K562 (cell line): ENCODE measurements around the gene ACTN4. TPM values are rescaled to one million over a fixed set of nuclear protein-coding genes. Genes with fewer than 3 reads are reported as not detected.

Source experiments
- CXXC5 ChIP-seq: fragments of 250-450 bp; sonication (Bioruptor Pico); IDR thresholded peaks from 2 replicates; pipeline ENCODE4 v1.8.0; 2022; ENCODE audit warnings: inconsistent platforms, mild to moderate bottlenecking, moderate library complexity
- FOXA3 ChIP-seq, 2 experiments: fragments of 450-650 bp in 1 of 2; sonication (generic) in 1 of 2; formaldehyde crosslinking; IDR thresholded peaks in 1 of 2; conservative IDR thresholded peaks in 1 of 2; 2 replicates each; pipeline versions ENCODE4 v1.4.0 to v1.8.0; 2020 to 2022; ENCODE audit warnings: mild to moderate bottlenecking in 2 of 2, missing genetic modification reagents in 1 of 2
- FOXK2 ChIP-seq, 2 experiments: fragments of 450-650 bp; IDR thresholded peaks in 1 of 2; conservative IDR thresholded peaks in 1 of 2; 2 replicates each; pipeline ENCODE4 v1.6.1; 2016; ENCODE audit warnings: low read depth in 2 of 2, mild to moderate bottlenecking in 1 of 2
- HDAC1 ChIP-seq, 2 experiments: fragments of 450-650 bp; IDR thresholded peaks; 2 replicates each; pipeline ENCODE4 v1.6.1; 2016 to 2017; ENCODE audit warnings: inconsistent platforms in 1 of 2, mild to moderate bottlenecking in 1 of 2, moderate library complexity in 1 of 2
- IRF1 ChIP-seq: sonication (generic); formaldehyde crosslinking; IDR thresholded peaks from 2 replicates; pipeline ENCODE4 v1.8.0; 2022; ENCODE audit warnings: missing genetic modification reagents, mild to moderate bottlenecking, borderline replicate concordance
- MCM3 ChIP-seq: fragments of 450-650 bp; IDR thresholded peaks from 2 replicates; pipeline ENCODE4 v1.6.1; 2016
- NR1H2 ChIP-seq: sonication (generic); formaldehyde crosslinking; IDR thresholded peaks from 2 replicates; pipeline ENCODE4 v1.4.0; 2020; ENCODE audit warnings: mild to moderate bottlenecking, missing genetic modification reagents
- TCF15 ChIP-seq: fragments of 250-450 bp; sonication (Bioruptor Pico); IDR thresholded peaks from 2 replicates; pipeline ENCODE4 v1.8.0; 2022; ENCODE audit warnings: moderate library complexity, mild to moderate bottlenecking, inconsistent platforms
- TGIF2 ChIP-seq: sonication (generic); formaldehyde crosslinking; IDR thresholded peaks from 2 replicates; pipeline ENCODE4 v1.8.1; 2022; ENCODE audit warnings: mild to moderate bottlenecking, missing genetic modification reagents, moderate library complexity
- VEZF1 ChIP-seq: fragments of 200-800 bp; sonication (Bioruptor generic); IDR thresholded peaks from 2 replicates; pipeline ENCODE4 v1.6.1; 2017; ENCODE audit warnings: missing genetic modification characterization, missing compliant biosample characterization
- ZBTB1 ChIP-seq: sonication (generic); formaldehyde crosslinking; IDR thresholded peaks from 2 replicates; pipeline ENCODE4 v1.8.1; 2023; ENCODE audit warnings: missing genetic modification reagents, low read depth, mild to moderate bottlenecking, borderline replicate concordance
- ZNF24 ChIP-seq: fragments of 450-650 bp; IDR thresholded peaks from 2 replicates; pipeline ENCODE4 v1.6.1; 2016
- ZNF431 ChIP-seq: sonication (generic); formaldehyde crosslinking; IDR thresholded peaks from 2 replicates; pipeline ENCODE4 v1.8.0; 2022; ENCODE audit warnings: mild to moderate bottlenecking, missing genetic modification reagents
- ZNF586 ChIP-seq: fragments of 450-650 bp; formaldehyde crosslinking; conservative IDR thresholded peaks from 2 replicates; pipeline ENCODE4 v1.4.0; 2020; ENCODE audit warnings: mild to moderate bottlenecking, moderate library complexity
- polyA plus RNA-seq, 8 experiments: library from polyadenylated mRNA; depleted of rRNA in 4 of 8; stranded (reverse) in 5 of 8; unstranded in 3 of 8; fragments of >200 nt; fragmentation: Nextera tagmentation in 2 of 8; fragmentation: Illumina TruSeq in 1 of 8; extraction: Ambion mirVana in 2 of 8; extraction: Trizol in 1 of 8; gene quantifications; 2 replicates each; pipeline versions ENCODE4 v1.2.1 to v1.2.3, GENCODE V29; 2011 to 2014; ENCODE audit warnings: inconsistent platforms in 1 of 8, missing spikeins in 1 of 8
- total RNA-seq, 7 experiments: library from RNA; depleted of rRNA in 6 of 7; stranded (reverse); fragments of >200 nt in 6 of 7; fragmentation: Illumina TruSeq in 2 of 7; extraction: Trizol in 2 of 7; gene quantifications; 2 replicates each; pipeline versions ENCODE4 v1.2.1 to v1.2.3, GENCODE V29; 2011 to 2021; ENCODE audit warnings: low replicate concordance in 1 of 7
- TF ChIP-seq, protein P1 (sequence below): fragments of 450-650 bp; IDR thresholded peaks from 2 replicates; pipeline ENCODE4 v1.6.1; 2016; ENCODE audit warnings: missing biosample characterization, missing genetic modification characterization
- TF ChIP-seq, protein P2 (sequence below): sonication (generic); formaldehyde crosslinking; IDR thresholded peaks from 2 replicates; pipeline ENCODE4 v1.8.1; 2023; ENCODE audit warnings: mild to moderate bottlenecking, missing genetic modification reagents, moderate library complexity
- TF ChIP-seq, protein P3 (sequence below): sonication (generic); formaldehyde crosslinking; IDR thresholded peaks from 2 replicates; pipeline ENCODE4 v1.8.1; 2023; ENCODE audit warnings: mild to moderate bottlenecking, missing genetic modification reagents
- TF ChIP-seq, protein P4 (sequence below): sonication (generic); formaldehyde crosslinking; IDR thresholded peaks from 2 replicates; pipeline ENCODE4 v1.9.0; 2022; ENCODE audit warnings: mild to moderate bottlenecking, missing genetic modification reagents
- TF ChIP-seq, protein P5 (sequence below): sonication (generic); formaldehyde crosslinking; IDR thresholded peaks from 2 replicates; pipeline ENCODE4 v1.8.0; 2022; ENCODE audit warnings: mild to moderate bottlenecking, low read depth, missing genetic modification reagents

The ACTN4 gene
- total and polyA plus RNA-seq, 9 of the 15 experiments (the other 6 are each of a cell fraction or from before 2014, with no cell fraction given) = 3.1 to 385 (median 125) TPM

DNA sequence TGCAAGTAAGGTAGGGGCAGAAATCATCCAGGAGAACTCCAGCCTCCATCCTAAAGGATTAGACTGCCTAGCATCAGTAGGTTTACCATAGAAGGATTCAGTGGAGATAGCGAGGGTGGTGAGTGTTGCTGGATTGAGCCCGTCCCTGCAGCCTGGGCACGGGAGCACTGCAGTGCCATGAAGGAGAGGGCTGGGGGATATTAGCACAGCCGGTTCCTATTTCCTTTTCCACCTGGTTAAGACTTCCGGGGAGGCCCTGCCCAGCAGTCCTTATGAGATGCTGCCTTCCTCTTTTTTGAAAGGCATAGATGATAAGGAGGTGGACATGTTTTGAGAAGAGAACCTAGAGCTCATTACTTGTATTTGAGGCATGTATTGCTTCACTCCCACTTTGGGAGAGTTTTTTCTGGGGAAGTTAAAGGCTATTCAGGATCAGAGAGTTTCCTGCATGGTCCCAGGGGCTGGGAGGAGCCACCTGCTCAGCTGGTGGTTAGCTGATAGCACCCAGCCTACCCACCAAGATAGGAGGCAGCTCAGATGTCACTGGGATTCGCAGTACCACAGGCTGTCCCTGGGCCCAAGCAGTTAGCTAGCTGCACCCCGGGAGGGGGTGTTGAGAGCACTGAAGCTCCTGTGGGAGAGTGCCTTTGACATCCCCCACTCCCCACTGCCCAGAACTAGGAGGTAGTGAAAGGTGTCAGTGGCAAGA is 17.2 kb downstream of the ACTN4 start (continued):
- TF ChIP-seq ZBTB1 (CRISPR knock-in tag) = no peak
- TF ChIP-seq, protein P1, sequence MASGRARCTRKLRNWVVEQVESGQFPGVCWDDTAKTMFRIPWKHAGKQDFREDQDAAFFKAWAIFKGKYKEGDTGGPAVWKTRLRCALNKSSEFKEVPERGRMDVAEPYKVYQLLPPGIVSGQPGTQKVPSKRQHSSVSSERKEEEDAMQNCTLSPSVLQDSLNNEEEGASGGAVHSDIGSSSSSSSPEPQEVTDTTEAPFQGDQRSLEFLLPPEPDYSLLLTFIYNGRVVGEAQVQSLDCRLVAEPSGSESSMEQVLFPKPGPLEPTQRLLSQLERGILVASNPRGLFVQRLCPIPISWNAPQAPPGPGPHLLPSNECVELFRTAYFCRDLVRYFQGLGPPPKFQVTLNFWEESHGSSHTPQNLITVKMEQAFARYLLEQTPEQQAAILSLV (tag) = no peak
- no peak for TF ChIP-seq ZNF24
- 0 out of 2 replicates have a peak, but pooled peaks have one; percentile 25 for TF ChIP-seq CXXC5
- no peak for TF ChIP-seq MCM3
- TF ChIP-seq, protein P2, sequence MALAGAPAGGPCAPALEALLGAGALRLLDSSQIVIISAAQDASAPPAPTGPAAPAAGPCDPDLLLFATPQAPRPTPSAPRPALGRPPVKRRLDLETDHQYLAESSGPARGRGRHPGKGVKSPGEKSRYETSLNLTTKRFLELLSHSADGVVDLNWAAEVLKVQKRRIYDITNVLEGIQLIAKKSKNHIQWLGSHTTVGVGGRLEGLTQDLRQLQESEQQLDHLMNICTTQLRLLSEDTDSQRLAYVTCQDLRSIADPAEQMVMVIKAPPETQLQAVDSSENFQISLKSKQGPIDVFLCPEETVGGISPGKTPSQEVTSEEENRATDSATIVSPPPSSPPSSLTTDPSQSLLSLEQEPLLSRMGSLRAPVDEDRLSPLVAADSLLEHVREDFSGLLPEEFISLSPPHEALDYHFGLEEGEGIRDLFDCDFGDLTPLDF (CRISPR knock-in tag) = no peak
- TF ChIP-seq, protein P3, sequence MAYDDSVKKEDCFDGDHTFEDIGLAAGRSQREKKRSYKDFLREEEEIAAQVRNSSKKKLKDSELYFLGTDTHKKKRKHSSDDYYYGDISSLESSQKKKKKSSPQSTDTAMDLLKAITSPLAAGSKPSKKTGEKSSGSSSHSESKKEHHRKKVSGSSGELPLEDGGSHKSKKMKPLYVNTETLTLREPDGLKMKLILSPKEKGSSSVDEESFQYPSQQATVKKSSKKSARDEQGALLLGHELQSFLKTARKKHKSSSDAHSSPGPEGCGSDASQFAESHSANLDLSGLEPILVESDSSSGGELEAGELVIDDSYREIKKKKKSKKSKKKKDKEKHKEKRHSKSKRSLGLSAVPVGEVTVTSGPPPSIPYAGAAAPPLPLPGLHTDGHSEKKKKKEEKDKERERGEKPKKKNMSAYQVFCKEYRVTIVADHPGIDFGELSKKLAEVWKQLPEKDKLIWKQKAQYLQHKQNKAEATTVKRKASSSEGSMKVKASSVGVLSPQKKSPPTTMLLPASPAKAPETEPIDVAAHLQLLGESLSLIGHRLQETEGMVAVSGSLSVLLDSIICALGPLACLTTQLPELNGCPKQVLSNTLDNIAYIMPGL (CRISPR knock-in tag) = no peak
- no peak for TF ChIP-seq NR1H2
- TF ChIP-seq, protein P4, sequence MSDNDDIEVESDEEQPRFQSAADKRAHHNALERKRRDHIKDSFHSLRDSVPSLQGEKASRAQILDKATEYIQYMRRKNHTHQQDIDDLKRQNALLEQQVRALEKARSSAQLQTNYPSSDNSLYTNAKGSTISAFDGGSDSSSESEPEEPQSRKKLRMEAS (CRISPR knock-in tag) = peak; percentile 44; the same call in 1 of the 2 replicates
- no peak for TF ChIP-seq ZNF431 (CRISPR knock-in tag)
- TF ChIP-seq ZNF586 (CRISPR knock-in tag) = no peak
- TF ChIP-seq TCF15 = no peak
- TF ChIP-seq HDAC1 (IDR thresholded peaks at IDR 0.05) = peak in 1 of 2 experiments; percentile 50; a peak in 1 of 4 replicates
- TF ChIP-seq IRF1 = no peak
- TF ChIP-seq, protein P5, sequence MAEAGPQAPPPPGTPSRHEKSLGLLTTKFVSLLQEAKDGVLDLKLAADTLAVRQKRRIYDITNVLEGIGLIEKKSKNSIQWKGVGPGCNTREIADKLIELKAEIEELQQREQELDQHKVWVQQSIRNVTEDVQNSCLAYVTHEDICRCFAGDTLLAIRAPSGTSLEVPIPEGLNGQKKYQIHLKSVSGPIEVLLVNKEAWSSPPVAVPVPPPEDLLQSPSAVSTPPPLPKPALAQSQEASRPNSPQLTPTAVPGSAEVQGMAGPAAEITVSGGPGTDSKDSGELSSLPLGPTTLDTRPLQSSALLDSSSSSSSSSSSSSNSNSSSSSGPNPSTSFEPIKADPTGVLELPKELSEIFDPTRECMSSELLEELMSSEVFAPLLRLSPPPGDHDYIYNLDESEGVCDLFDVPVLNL = no peak
- TF ChIP-seq TGIF2 (CRISPR knock-in tag) = no peak
- peak; percentile 44 for TF ChIP-seq VEZF1 (CRISPR knock-in tag)
- TF ChIP-seq FOXA3 (CRISPR knock-in tag; conservative IDR thresholded peaks at IDR 0.05 in 1 of 2, IDR thresholded peaks at IDR 0.05 in 1 of 2) = no peak
- TF ChIP-seq FOXK2 (conservative IDR thresholded peaks at IDR 0.05 in 1 of 2, IDR thresholded peaks at IDR 0.05 in 1 of 2; ENCODE audit: low read depth in 2 of 2) = no peak
